T-cell (primary cell): ENCODE data around the gene HSPB1. TPM values are rescaled to one million over a fixed set of nuclear protein-coding genes. Genes with fewer than 3 reads are reported as not detected.

Experiments used
- ATAC-seq, 4 experiments: fragments of 200-7000 bp in 3 of 4; fragments of 150-1000 bp in 1 of 4; cut with Tn5 transposase; replicated peaks in 1 of 4; 1 replicate in 3 of 4; 2 replicates in 1 of 4; pipeline ENCODE4 v1.10.0; 2021; ENCODE audit warnings: moderate library complexity in 3 of 4, mild to moderate bottlenecking in 2 of 4, moderate number of reproducible peaks in 1 of 4
- CTCF ChIA-PET, 2 donors: fragments of 300-600 bp; sonication (Branson Sonifier 250); formaldehyde crosslinking; loops; one replicate each; lab custom pipeline; 2022; ENCODE audit warnings: antibody characterized with exemption in 2 of 2; lab: Charles Lee
- POLR2A ChIA-PET, 2 donors: fragments of 300-600 bp; sonication (Branson Sonifier 250); formaldehyde crosslinking; loops; one replicate each; lab custom pipeline; 2022; ENCODE audit warnings: antibody characterized with exemption in 2 of 2; lab: Charles Lee
- DNase-seq, 35 experiments: peaks; one replicate each; pipeline versions ENCODE4 v3.0.0 to v3.0.0-alpha.2; 2013 to 2023
- H3K27ac ChIP-seq: one replicate; pipeline ENCODE4 v1.5.1; 2013; ENCODE audit warnings: low read length
- H3K27me3 ChIP-seq, 2 experiments: replicated peaks in 1 of 2; 1 replicate in 1 of 2; 2 replicates in 1 of 2; pipeline versions ENCODE4 v1.6.1 to v1.7.0; 2013; ENCODE audit warnings: low read length in 1 of 2, mixed read lengths in 1 of 2; ENCODE audit not compliant: control insufficient read depth in 2 of 2, insufficient read depth in 2 of 2; ENCODE audit errors: extremely low read depth in 1 of 2
- H3K36me3 ChIP-seq, 2 donors: 1 replicate in 1 of 2; 2 replicates in 1 of 2; pipeline versions ENCODE4 v1.6.1 to v1.7.0; 2013; ENCODE audit warnings: low read length in 1 of 2; ENCODE audit not compliant: control insufficient read depth in 2 of 2, insufficient read depth in 1 of 2; ENCODE audit errors: extremely low read depth in 1 of 2
- H3K4me1 ChIP-seq, 2 experiments: 1 replicate in 1 of 2; 2 replicates in 1 of 2; pipeline versions ENCODE4 v1.6.1 to v1.7.0; 2013; ENCODE audit warnings: low read length in 2 of 2, mixed read lengths in 1 of 2; ENCODE audit not compliant: insufficient read depth in 2 of 2, control insufficient read depth in 1 of 2; ENCODE audit errors: extremely low read depth in 1 of 2
- H3K4me3 ChIP-seq, 2 donors: 1 replicate in 1 of 2; 2 replicates in 1 of 2; pipeline versions ENCODE4 v1.5.1 to v1.7.0; 2013; ENCODE audit warnings: mild to moderate bottlenecking in 2 of 2, low read length in 1 of 2, moderate library complexity in 1 of 2; ENCODE audit not compliant: control insufficient read depth in 1 of 2; ENCODE audit errors: extremely low read depth in 1 of 2
- H3K9me3 ChIP-seq: 2 replicates; pipeline ENCODE4 v1.7.0; 2013
- H3K27ac Mint-ChIP-seq, 2 donors: one replicate each; pipeline ENCODE4 v1.8.0; 2020 to 2021; ENCODE audit warnings: mild to moderate bottlenecking in 2 of 2, mixed read lengths in 2 of 2
- H3K27me3 Mint-ChIP-seq, 2 donors: one replicate each; pipeline ENCODE4 v1.8.0; 2021 to 2022; ENCODE audit warnings: mixed read lengths in 2 of 2
- H3K36me3 Mint-ChIP-seq: one replicate; pipeline ENCODE4 v1.8.0; 2021; ENCODE audit warnings: mixed read lengths
- H3K4me1 Mint-ChIP-seq, 3 donors: one replicate each; pipeline ENCODE4 v1.8.0; 2020 to 2022; ENCODE audit warnings: mixed read lengths in 3 of 3, mild to moderate bottlenecking in 1 of 3
- H3K4me3 Mint-ChIP-seq, 3 donors: one replicate each; pipeline ENCODE4 v1.8.0; 2020 to 2022; ENCODE audit warnings: mild to moderate bottlenecking in 3 of 3, mixed read lengths in 3 of 3, moderate library complexity in 3 of 3
- H3K9me3 Mint-ChIP-seq, 3 donors: one replicate each; pipeline ENCODE4 v1.8.0; 2020 to 2022; ENCODE audit warnings: mixed read lengths in 3 of 3
- WGBS: methylation state at CpG from one replicate; pipeline ENCODE4 v1.1.5; 2013; ENCODE audit warnings: missing lambda C conversion rate; ENCODE audit not compliant: insufficient coverage; 5-methylcytosine and 5-hydroxymethylcytosine counted together
- total RNA-seq, 35 experiments: library from RNA in 6 of 35; stranded (reverse) in 6 of 35; fragments of 120-200 nt in 1 of 35; gene quantifications; one replicate each; pipeline versions ENCODE4 v1.2.1 to v1.2.4 and lab custom pipeline; 2013 to 2026

HSPB1 gene
- total RNA-seq, 5 donors from 2014 or later (not counting 1 experiment from before 2014, with no cell fraction given) = 38.1 to 43.6 (median 40.1) TPM

- Mint-ChIP-seq H3K36me3 (peaks cover 18% of the 10 kb centered on the region), H3K4me1 (peaks cover 49 to 70% (median 58%) of the 10 kb centered on the region in 3 donors), H3K27ac (no peak overlapping the region), H3K9me3 (no peaks in the 10 kb centered on the region), H3K27me3 (no peaks in the 10 kb centered on the region), H3K4me3 (no peak overlapping the region)
- Histone ChIP-seq H3K4me3 (no peak overlapping the region), H3K36me3 (peaks cover 0 to 9% of the 10 kb centered on the region in 2 donors), H3K27ac (no peak overlapping the region), H3K4me1 (peaks cover 0 to 10% of the 10 kb centered on the region in 2 experiments), H3K9me3 (no peaks in the 10 kb centered on the region), H3K27me3 (no peaks in the 10 kb centered on the region)
- WGBS = 96% methylated on average over 4 of the region's 6 CpGs
- DNase-seq = no peak
- ChIA-PET CTCF (interaction anchor here in 1 of 2 donors (0.6 kb wide), 1 partner anchor 8 kb away, joined by 4 read pairs; no protein-coding TSS in a partner anchor), POLR2A (interaction anchor here in 1 of 2 donors (0.6 kb wide), 1 partner anchor 1966 kb away, joined by 4 read pairs; no protein-coding TSS in a partner anchor)
- ATAC-seq = no peak
Measured at GRCh38 chr7:76337147-76337546, 34.7 kb downstream of the HSPB1 start.

DNA sequence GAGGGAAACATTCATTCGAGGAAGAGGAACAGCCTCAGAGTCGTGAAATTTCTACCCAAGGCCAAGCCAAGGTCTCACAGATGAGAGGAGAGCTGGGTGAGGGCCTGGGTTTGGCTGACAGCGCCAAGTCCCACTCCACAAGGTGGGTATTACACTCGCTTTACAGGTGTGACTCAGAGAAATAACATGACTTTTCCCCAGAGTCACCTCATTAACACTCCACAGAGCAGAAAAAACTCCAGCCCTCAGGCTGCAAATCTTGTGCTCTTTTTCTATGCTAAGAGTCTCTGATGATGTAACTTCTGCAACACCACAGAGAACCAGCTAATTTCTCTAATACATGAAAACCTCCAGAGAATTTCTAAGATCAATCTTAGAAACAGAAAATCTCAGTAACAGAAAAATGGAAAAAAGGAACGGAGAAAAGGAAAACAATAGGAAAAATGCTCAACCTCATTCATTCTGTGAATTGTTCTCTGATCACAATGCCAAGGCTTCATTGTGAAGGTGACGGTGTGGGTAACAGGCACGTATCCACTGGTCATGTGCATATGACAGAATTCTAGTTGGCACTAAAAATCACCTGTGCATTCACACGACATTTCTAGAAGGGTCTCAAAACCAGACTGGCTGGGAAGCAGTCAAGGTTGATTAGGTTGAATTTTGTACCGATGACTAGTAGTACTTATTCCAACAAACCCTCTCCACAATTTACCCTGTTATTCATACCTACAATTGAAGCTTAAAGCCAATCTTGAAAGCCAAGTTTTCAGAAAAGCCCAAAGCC, 36.0 kb downstream of the HSPB1 start:
- no peak overlapping the region for H3K4me3 Mint-ChIP-seq
- H3K36me3 Mint-ChIP-seq = peaks cover 23% of the 10 kb centered on the region
- ChIA-PET POLR2A (no interaction called here), CTCF (no interaction called here)
- no peak overlapping the region for H3K27ac ChIP-seq
- H3K9me3 Mint-ChIP-seq = no peaks in the 10 kb centered on the region
- no peak for DNase-seq
- H3K27ac Mint-ChIP-seq = peak overlapping the region in 1 of 2 donors; percentile 21
- no peaks in the 10 kb centered on the region for H3K9me3 ChIP-seq
- peaks cover 0 to 10% of the 10 kb centered on the region in 2 experiments for H3K4me1 ChIP-seq
- ATAC-seq = no peak
- no peaks in the 10 kb centered on the region for H3K27me3 Mint-ChIP-seq
- WGBS = 77% methylated on average over 4 of the region's 9 CpGs
- peaks cover 50 to 71% (median 65%) of the 10 kb centered on the region in 3 donors for H3K4me1 Mint-ChIP-seq
- no peak overlapping the region for H3K4me3 ChIP-seq
- H3K36me3 ChIP-seq = peaks cover 0 to 12% of the 10 kb centered on the region in 2 donors
- H3K27me3 ChIP-seq = no peaks in the 10 kb centered on the region

DNA sequence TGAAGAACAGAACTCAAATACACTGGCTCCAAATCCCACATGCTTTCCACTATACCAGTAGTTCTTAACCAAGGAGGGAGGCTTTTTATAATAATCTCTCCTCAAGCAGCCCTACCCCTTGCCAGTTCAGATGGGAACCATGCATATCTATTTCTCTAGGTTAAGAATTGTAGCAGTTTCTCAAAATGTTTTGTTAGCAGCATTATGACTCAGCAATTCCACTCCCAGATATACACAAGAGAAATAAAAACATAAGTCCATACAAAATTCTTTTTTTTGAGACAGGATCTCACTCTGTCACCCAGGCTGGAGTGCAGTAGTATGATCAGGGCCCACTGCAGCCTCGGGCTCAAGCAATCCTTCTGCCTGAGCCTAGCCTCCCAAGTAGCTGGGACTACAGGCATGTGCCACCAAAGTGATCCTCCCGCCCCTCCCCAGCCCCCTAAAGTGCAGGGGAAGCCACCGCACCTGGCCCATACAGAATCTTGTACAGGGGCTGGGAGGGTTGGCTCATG, 38.2 kb downstream of the HSPB1 start:
- DNase-seq (no peak), ATAC-seq (no peak)
- Histone ChIP-seq H3K27ac (no peak overlapping the region), H3K36me3 (peaks cover 0 to 33% of the 10 kb centered on the region in 2 donors), H3K4me3 (no peak overlapping the region), H3K27me3 (no peaks in the 10 kb centered on the region), H3K9me3 (no peaks in the 10 kb centered on the region), H3K4me1 (peaks cover 0 to 10% of the 10 kb centered on the region in 2 experiments)
- Mint-ChIP-seq H3K27ac (no peak overlapping the region), H3K9me3 (no peaks in the 10 kb centered on the region), H3K36me3 (peaks cover 38% of the 10 kb centered on the region), H3K4me1 (peaks cover 56 to 74% (median 70%) of the 10 kb centered on the region in 3 donors), H3K27me3 (no peaks in the 10 kb centered on the region), H3K4me3 (no peak overlapping the region)
- ChIA-PET POLR2A (no interaction called here), CTCF (interaction anchor here in 1 of 2 donors (0.6 kb wide), 1 partner anchor 1625 kb away, joined by 3 read pairs; no protein-coding TSS in a partner anchor)
- 83% methylated on average over 2 of the region's 3 CpGs for WGBS

DNA sequence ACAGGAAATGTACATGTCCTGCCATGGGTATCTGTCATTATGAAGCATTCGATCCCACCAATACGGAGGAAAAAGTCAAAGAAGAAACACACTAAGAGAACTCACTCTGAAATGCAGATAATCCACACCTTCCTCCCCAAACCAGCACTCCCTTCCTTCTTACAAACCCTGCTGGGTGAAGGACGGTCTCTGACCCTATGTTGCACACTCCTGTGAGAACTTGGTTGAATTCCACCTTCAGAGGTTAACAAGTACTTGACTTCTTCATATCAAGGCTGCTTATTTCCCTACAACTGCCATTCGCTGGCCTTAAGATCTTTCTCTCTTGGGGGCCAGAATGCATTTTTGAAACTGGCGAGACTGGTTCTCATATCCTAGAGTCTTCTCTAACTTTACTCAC, 39.7 kb downstream of the HSPB1 start:
- no peak overlapping the region for H3K4me3 ChIP-seq
- no peaks in the 10 kb centered on the region for H3K9me3 Mint-ChIP-seq
- H3K4me1 Mint-ChIP-seq = peaks cover 68 to 78% (median 73%) of the 10 kb centered on the region in 3 donors
- H3K27me3 Mint-ChIP-seq = no peaks in the 10 kb centered on the region
- H3K27me3 ChIP-seq = no peaks in the 10 kb centered on the region
- WGBS = 96% methylated on average over 3 of the region's 5 CpGs
- H3K36me3 Mint-ChIP-seq = peaks cover 52% of the 10 kb centered on the region
- peaks cover 10 to 48% of the 10 kb centered on the region in 2 donors for H3K36me3 ChIP-seq
- POLR2A ChIA-PET = interaction anchor here in 1 of 2 donors (0.5 kb wide), 1 partner anchor 425 kb away, joined by 4 read pairs; no protein-coding TSS in a partner anchor
- H3K9me3 ChIP-seq = no peaks in the 10 kb centered on the region
- no peak overlapping the region for H3K27ac ChIP-seq
- no peak for ATAC-seq
- peaks cover 9 to 13% of the 10 kb centered on the region in 2 experiments for H3K4me1 ChIP-seq
- no peak for DNase-seq
- CTCF ChIA-PET = interaction anchor here in 1 of 2 donors (0.7 kb wide), 1 partner anchor 80 kb away, joined by 3 read pairs; no protein-coding TSS in a partner anchor
- no peak overlapping the region for H3K4me3 Mint-ChIP-seq
- H3K27ac Mint-ChIP-seq = peak overlapping the region; percentile 14 to 32

- Histone ChIP-seq H3K27ac (no peak overlapping the region), H3K36me3 (peaks cover 11 to 52% of the 10 kb centered on the region in 2 donors), H3K4me3 (no peak overlapping the region), H3K4me1 (peaks cover 9 to 12% of the 10 kb centered on the region in 2 experiments), H3K27me3 (no peaks in the 10 kb centered on the region), H3K9me3 (no peaks in the 10 kb centered on the region)
- DNase-seq (no peak), ATAC-seq (no peak)
- Mint-ChIP-seq H3K4me1 (peaks cover 68 to 78% (median 75%) of the 10 kb centered on the region in 3 donors), H3K36me3 (peaks cover 57% of the 10 kb centered on the region), H3K4me3 (no peak overlapping the region), H3K9me3 (no peaks in the 10 kb centered on the region), H3K27me3 (no peaks in the 10 kb centered on the region), H3K27ac (no peak overlapping the region)
- ChIA-PET CTCF (interaction anchor here in 1 of 2 donors (0.6 kb wide), 2 partner anchors 16 to 45 kb away, joined by 4 to 5 read pairs; partner anchors contain the start of gene YWHAG), POLR2A (no interaction called here)
- 84% methylated on average over 4 of the region's 6 CpGs for WGBS
Measured at GRCh38 chr7:76343294-76343930, 40.9 kb downstream of the HSPB1 start.

DNA sequence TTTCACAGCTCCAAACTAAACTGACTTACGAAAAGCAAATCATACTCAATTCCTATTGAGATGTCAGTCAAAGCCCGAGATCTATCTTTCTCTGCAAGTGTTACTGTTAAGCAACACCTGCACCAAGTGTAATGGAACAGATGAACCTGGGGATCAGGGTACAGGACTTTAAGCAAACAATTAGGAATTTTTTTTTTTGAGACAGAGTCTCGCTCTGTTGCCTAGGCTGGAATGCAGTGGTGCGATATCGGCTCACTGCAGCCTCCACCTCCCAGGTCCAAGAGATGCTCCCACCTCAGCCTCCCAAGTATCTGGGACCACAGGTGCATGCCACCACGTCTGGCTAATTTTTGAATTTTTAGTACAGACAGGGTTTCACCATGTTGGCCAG, 41.5 kb downstream of the HSPB1 start:
- no peak overlapping the region for H3K4me3 Mint-ChIP-seq
- H3K36me3 Mint-ChIP-seq = peaks cover 57% of the 10 kb centered on the region
- Histone ChIP-seq H3K36me3 (peaks cover 11 to 52% of the 10 kb centered on the region in 2 donors), H3K27ac (no peak overlapping the region), H3K4me3 (no peak overlapping the region), H3K4me1 (peaks cover 9 to 12% of the 10 kb centered on the region in 2 experiments), H3K9me3 (no peaks in the 10 kb centered on the region), H3K27me3 (no peaks in the 10 kb centered on the region)
- peaks cover 67 to 76% (median 73%) of the 10 kb centered on the region in 3 donors for H3K4me1 Mint-ChIP-seq
- ChIA-PET CTCF (no interaction called here), POLR2A (no interaction called here)
- ATAC-seq = no peak
- H3K9me3 Mint-ChIP-seq = no peaks in the 10 kb centered on the region
- H3K27me3 Mint-ChIP-seq = no peaks in the 10 kb centered on the region
- no peak for DNase-seq
- WGBS = 100% methylated on average over 4 of the region's 6 CpGs
- H3K27ac Mint-ChIP-seq = no peak overlapping the region
